Calu3 (cell line): ENCODE results near the gene CYB561D2. TPM values are rescaled to one million over a fixed set of nuclear protein-coding genes. Genes with fewer than 3 reads are reported as not detected.
A peak's percentile ranks its signal among the peaks of the same experiment; 100 is the strongest.

Experiments
- BruUV-seq: library from RNA; stranded (reverse); fragments of 400-500 nt; replicated peaks from 2 replicates; lab custom pipeline; 2021; lab: Mats Ljungman, UMichigan
- CTCF ChIA-PET: fragments of 300-600 bp; sonication (Branson Sonifier 250); formaldehyde crosslinking; loops from one replicate; lab custom pipeline; 2022; ENCODE audit warnings: antibody characterized with exemption; lab: Charles Lee
- DNase-seq: peaks from one replicate; pipeline ENCODE4 v3.0.0; 2022
- H3K27ac Mint-ChIP-seq: one replicate; pipeline ENCODE4 v1.8.0; 2022; ENCODE audit warnings: mixed read lengths; ENCODE audit not compliant: unreplicated experiment
- H3K27me3 Mint-ChIP-seq: one replicate; pipeline ENCODE4 v1.8.0; 2022; ENCODE audit warnings: mixed read lengths; ENCODE audit not compliant: unreplicated experiment
- H3K36me3 Mint-ChIP-seq: one replicate; pipeline ENCODE4 v1.8.0; 2022; ENCODE audit warnings: mild to moderate bottlenecking, moderate library complexity, mixed read lengths; ENCODE audit not compliant: insufficient read depth, unreplicated experiment
- H3K4me1 Mint-ChIP-seq: one replicate; pipeline ENCODE4 v1.8.0; 2022; ENCODE audit warnings: mild to moderate bottlenecking, low read depth, mixed read lengths; ENCODE audit not compliant: unreplicated experiment
- H3K4me3 Mint-ChIP-seq: one replicate; pipeline ENCODE4 v1.8.0; 2022; ENCODE audit warnings: mild to moderate bottlenecking, low read depth, moderate library complexity, mixed read lengths; ENCODE audit not compliant: unreplicated experiment
- H3K9me3 Mint-ChIP-seq: one replicate; pipeline ENCODE4 v1.8.0; 2022; ENCODE audit warnings: low read depth, mixed read lengths; ENCODE audit not compliant: unreplicated experiment
- intact Hi-C: fragments of 100-400 bp; cut with micrococcal nuclease; formaldehyde crosslinking; loops from one replicate; pipeline ENCODE4 v1.10.0; 2022; ENCODE audit not compliant: unreplicated experiment
- total RNA-seq: library from RNA; stranded (reverse); gene quantifications from 2 replicates; pipeline ENCODE4 v1.2.3, GENCODE V29; 2022
- TF ChIP-seq, protein P1 (sequence below): fragments of 200-600 bp; IDR thresholded peaks from one replicate; pipeline ENCODE4 v1.8.0; 2022; ENCODE audit warnings: antibody characterized with exemption; ENCODE audit not compliant: unreplicated experiment

Gene CYB561D2
- total RNA-seq, 1 experiment from 2014 or later = 19.4 TPM

DNA sequence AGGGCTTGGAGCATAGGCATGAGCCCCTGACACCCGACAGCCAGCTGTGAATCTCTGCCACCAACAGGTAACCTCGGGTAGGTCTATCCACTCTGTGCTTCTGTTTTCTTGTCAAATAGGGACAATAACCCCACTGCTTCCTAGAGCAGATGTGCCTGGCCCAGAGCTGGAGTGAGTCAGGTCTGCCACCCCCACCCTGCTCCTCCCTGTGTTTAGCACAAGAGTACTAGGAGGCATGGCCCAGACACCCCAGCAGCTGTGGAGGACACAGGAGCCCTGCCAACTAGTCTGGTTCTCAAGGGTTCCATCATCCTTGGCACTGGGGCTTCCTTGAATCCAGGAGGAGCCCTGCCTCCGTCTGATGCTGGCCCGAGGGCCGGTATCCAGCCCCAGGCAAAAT is 42.4 kb downstream of the CYB561D2 start:
- Mint-ChIP-seq H3K4me1 (peaks cover 10% of the 10 kb centered on the region), H3K36me3 (no peaks in the 10 kb centered on the region), H3K27ac (no peak overlapping the region), H3K27me3 (no peaks in the 10 kb centered on the region), H3K9me3 (no peaks in the 10 kb centered on the region), H3K4me3 (no peak overlapping the region)
- intact Hi-C loops = no loop called here
- BruUV-seq = no TSS peak
- TF ChIP-seq, protein P1, sequence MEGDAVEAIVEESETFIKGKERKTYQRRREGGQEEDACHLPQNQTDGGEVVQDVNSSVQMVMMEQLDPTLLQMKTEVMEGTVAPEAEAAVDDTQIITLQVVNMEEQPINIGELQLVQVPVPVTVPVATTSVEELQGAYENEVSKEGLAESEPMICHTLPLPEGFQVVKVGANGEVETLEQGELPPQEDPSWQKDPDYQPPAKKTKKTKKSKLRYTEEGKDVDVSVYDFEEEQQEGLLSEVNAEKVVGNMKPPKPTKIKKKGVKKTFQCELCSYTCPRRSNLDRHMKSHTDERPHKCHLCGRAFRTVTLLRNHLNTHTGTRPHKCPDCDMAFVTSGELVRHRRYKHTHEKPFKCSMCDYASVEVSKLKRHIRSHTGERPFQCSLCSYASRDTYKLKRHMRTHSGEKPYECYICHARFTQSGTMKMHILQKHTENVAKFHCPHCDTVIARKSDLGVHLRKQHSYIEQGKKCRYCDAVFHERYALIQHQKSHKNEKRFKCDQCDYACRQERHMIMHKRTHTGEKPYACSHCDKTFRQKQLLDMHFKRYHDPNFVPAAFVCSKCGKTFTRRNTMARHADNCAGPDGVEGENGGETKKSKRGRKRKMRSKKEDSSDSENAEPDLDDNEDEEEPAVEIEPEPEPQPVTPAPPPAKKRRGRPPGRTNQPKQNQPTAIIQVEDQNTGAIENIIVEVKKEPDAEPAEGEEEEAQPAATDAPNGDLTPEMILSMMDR = no peak
- DNase-seq = no peak
- CTCF ChIA-PET = no interaction called here

DNA sequence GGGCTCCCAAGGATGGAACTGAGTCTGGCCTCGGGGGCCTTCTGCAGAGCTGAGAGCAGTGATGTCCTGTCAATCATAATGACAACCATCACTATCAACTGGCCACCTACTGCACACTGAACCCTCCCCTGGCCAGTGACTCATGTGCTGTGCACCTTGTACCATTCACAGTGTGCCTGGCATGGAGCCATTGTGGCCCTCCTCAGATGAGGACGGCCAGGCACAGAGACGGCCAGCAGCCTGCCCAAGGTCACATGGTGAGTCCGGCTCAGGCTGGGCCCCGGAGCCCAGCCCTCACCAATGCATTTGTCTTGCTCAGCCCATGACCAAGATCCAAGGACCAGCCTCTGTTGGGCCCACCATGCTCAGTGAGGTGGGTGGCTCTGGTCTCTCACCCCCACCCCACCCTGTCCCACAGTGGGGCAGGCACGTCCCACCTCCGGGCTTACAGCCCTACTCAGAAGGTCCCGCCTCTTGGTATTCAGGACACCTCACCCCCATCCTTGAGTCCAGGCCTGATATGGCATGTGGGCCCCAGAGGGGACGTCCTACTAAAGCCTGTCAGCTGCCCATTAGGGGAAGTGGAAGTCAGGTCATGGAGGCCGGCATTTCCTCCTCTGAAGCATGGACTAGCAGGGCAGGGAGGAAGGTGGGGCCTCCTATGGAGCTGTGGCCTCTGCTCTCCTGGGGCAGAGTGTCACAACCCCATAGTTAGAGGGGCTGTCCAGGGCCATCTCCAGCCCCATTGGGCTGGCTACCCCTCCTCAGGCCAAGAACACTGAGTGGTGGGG is 44.6 kb downstream of the CYB561D2 start:
- no peak for DNase-seq
- no peaks in the 10 kb centered on the region for H3K27me3 Mint-ChIP-seq
- no peaks in the 10 kb centered on the region for H3K36me3 Mint-ChIP-seq
- BruUV-seq = no TSS peak
- no peaks in the 10 kb centered on the region for H3K9me3 Mint-ChIP-seq
- TF ChIP-seq, protein P1 = no peak
- H3K4me1 Mint-ChIP-seq = peaks cover 10% of the 10 kb centered on the region
- no peak overlapping the region for H3K4me3 Mint-ChIP-seq
- H3K27ac Mint-ChIP-seq = no peak overlapping the region
- CTCF ChIA-PET = interaction anchor here (1.1 to 1.5 kb wide), 2 partner anchors 8 to 67 kb away, joined by 3 to 4 read pairs; partner anchors contain the start of gene TUSC2
- intact Hi-C loops = no loop called here

DNA sequence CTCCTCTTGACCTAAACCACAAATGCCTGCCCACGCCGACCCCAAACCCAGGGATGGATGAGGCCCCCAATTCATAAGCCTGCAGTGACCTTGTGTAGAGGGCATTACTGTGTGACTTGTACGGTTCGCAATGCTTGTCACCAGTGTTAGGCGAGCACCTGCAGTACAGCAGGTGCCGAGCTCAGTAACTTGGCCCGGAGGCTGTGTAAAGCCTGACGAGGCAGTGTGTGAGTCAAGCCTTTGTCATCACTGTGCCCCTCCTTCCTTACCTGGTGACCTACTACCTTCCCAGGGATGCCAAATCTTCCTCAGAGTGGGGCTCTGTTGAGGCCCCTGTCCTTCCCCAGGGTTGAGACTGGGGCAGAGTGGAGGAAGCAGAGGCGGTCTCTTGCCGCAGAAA is 45.8 kb downstream of the CYB561D2 start:
- BruUV-seq = no TSS peak
- TF ChIP-seq, protein P1 = no peak
- peak; percentile 71 for DNase-seq

DNA sequence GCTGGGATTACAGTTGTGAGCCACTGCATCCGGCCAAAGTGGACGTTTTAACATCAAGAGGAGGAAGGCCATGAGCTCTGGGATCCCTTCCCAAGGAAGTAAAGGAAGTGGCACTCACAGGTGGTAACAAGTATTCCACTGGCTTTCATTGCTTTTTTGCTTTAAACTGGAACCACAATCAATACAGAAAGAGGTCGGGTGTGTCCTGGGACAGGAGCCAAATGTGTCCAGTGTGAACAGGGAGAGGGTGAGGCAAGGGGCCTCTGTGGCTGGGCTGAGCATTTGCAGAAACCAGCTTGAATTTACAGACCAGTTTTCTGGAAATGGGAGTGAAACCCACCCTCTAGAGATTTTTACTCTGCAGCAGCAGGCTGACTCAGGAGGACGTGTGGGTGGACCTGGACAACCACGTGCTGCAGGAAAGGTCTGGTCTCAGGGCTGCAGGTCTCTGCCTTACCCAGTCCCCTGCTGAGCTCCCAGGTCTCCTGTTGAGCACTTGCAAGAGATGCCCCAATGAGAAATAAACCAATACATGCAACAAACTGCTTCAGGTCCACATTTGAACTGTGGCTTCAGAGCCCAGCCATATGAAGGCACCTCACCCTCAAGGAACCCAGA is 51.4 kb downstream of the CYB561D2 start:
- peaks cover 18% of the 10 kb centered on the region for H3K4me1 Mint-ChIP-seq
- peak overlapping the region; percentile 74 for H3K27ac Mint-ChIP-seq
- H3K36me3 Mint-ChIP-seq = no peaks in the 10 kb centered on the region
- peak overlapping the region; percentile 35 for H3K4me3 Mint-ChIP-seq
- no TSS peak for BruUV-seq
- H3K9me3 Mint-ChIP-seq = no peaks in the 10 kb centered on the region
- CTCF ChIA-PET = interaction anchor here (1.4 kb wide), 1 partner anchor 11 kb away, joined by 4 read pairs; no protein-coding TSS in a partner anchor
- peak; percentile 69 for DNase-seq
- peaks cover 28% of the 10 kb centered on the region for H3K27me3 Mint-ChIP-seq
- intact Hi-C loops = no loop called here
- TF ChIP-seq, protein P1 = no peak

More for the DNA sequence above, 45.8 kb downstream of the CYB561D2 start:
- CTCF ChIA-PET = interaction anchor here (0.5 to 1.5 kb wide), 6 partner anchors 10 to 1104 kb away, joined by 3 to 4 read pairs (median 4); partner anchors contain the start of gene TUSC2
- Mint-ChIP-seq H3K36me3 (no peaks in the 10 kb centered on the region), H3K4me1 (peaks cover 11% of the 10 kb centered on the region), H3K9me3 (no peaks in the 10 kb centered on the region), H3K4me3 (no peak overlapping the region), H3K27ac (peak overlapping the region; percentile 3), H3K27me3 (no peaks in the 10 kb centered on the region)
- intact Hi-C loops = no loop called here

Other genes with a start within 250 kb of the CYB561D2 start
- gene SEMA3F, start 195.5 kb upstream of the CYB561D2 start, total RNA-seq = 1.6 and 1.7 TPM in 2 replicates
- gene GNAT1, start 159.3 kb upstream of the CYB561D2 start, total RNA-seq = not detected in 2 replicates
- not detected in 2 replicates for gene SLC38A3, start 145.6 kb upstream of the CYB561D2 start, total RNA-seq
- 92.5 and 102 TPM in 2 replicates for gene GNAI2, start 114.7 kb upstream of the CYB561D2 start, total RNA-seq
- 20.3 and 25.7 TPM in 2 replicates for gene SEMA3B, start 81.7 kb upstream of the CYB561D2 start, total RNA-seq
- gene LSMEM2, start 71.8 kb upstream of the CYB561D2 start, total RNA-seq = 0.32 TPM in 1 of 2 replicates, not detected in the other
- 121 TPM in 2 replicates for gene IFRD2, start 58.4 kb upstream of the CYB561D2 start, total RNA-seq
- 4.3 and 5.5 TPM in 2 replicates for gene HYAL3, start 51.5 kb upstream of the CYB561D2 start, total RNA-seq
- 11.6 and 15.0 TPM in 2 replicates for gene NAA80, start 51.5 kb upstream of the CYB561D2 start, total RNA-seq
- gene HYAL1, start 47.3 kb upstream of the CYB561D2 start, total RNA-seq = 1.3 and 1.5 TPM in 2 replicates
- gene HYAL2, start 28.1 kb upstream of the CYB561D2 start, total RNA-seq = 35.7 and 36.9 TPM in 2 replicates
- gene TUSC2, start 22.6 kb upstream of the CYB561D2 start, total RNA-seq = 29.2 and 31.2 TPM in 2 replicates
- 14.7 and 16.8 TPM in 2 replicates for gene RASSF1, start 10.0 kb upstream of the CYB561D2 start, total RNA-seq
- gene ZMYND10, start 5.1 kb upstream of the CYB561D2 start, total RNA-seq = 0.44 and 0.71 TPM in 2 replicates
- gene NPRL2, start 87 bp upstream of the CYB561D2 start, total RNA-seq = 21.0 and 21.8 TPM in 2 replicates
- gene TMEM115, start 8.7 kb downstream of the CYB561D2 start, total RNA-seq = 29.3 and 29.4 TPM in 2 replicates
- gene CACNA2D2, start 152.8 kb downstream of the CYB561D2 start, total RNA-seq = 0.12 TPM in 1 of 2 replicates, not detected in the other
- 2.7 and 3.1 TPM in 2 replicates for gene C3orf18, start 216.9 kb downstream of the CYB561D2 start, total RNA-seq
- gene HEMK1, start 218.7 kb downstream of the CYB561D2 start, total RNA-seq = 17.6 and 20.0 TPM in 2 replicates